GM12801 (cell line): ENCODE data around the gene CCDC146.

Experiments
- CTCF ChIP-seq: IDR thresholded peaks from one replicate; pipeline ENCODE4 v1.5.1; 2011; ENCODE audit warnings: control low read depth; ENCODE audit not compliant: insufficient read length; ENCODE audit errors: extremely low read depth

CCDC146 gene

GRCh38 chr7:77226357-77226839 lies 104.0 kb downstream of the CCDC146 start:
- TF ChIP-seq CTCF, result no peak

GRCh38 chr7:77232467-77232866 lies 110.1 kb downstream of the CCDC146 start:
- no peak for TF ChIP-seq CTCF

- TF ChIP-seq CTCF, result no peak
Observed at GRCh38 chr7:77235276-77235675, 112.9 kb downstream of the CCDC146 start.

- TF ChIP-seq CTCF, result no peak
Observed at GRCh38 chr7:77238703-77239136, 116.3 kb downstream of the CCDC146 start.

- no peak for TF ChIP-seq CTCF
Observed at GRCh38 chr7:77239471-77239870, 117.1 kb downstream of the CCDC146 start.

- TF ChIP-seq CTCF, result no peak
Observed at GRCh38 chr7:77242068-77242467, 119.7 kb downstream of the CCDC146 start.

GRCh38 chr7:77242554-77242953 lies 120.1 kb downstream of the CCDC146 start:
- no peak for TF ChIP-seq CTCF
